ENCODE results near the gene CLRN3.

The CLRN3 gene

GRCh38 chr10:127872871-127873600 lies 19.7 kb downstream of the CLRN3 start:
- no peak for DNase-seq

- no peak for DNase-seq
Measured at GRCh38 chr10:127872011-127872761, 20.6 kb downstream of the CLRN3 start.

- DNase-seq, result no peak
Measured at GRCh38 chr10:127871631-127872010, 21.1 kb downstream of the CLRN3 start.

- DNase-seq, result no peak
Measured at GRCh38 chr10:127869329-127869728, 23.4 kb downstream of the CLRN3 start.

GRCh38 chr10:127867805-127868204 lies 24.9 kb downstream of the CLRN3 start:
- DNase-seq, result no peak

GRCh38 chr10:127866276-127867013 lies 26.3 kb downstream of the CLRN3 start:
- no peak for DNase-seq

GRCh38 chr10:127863231-127863825 lies 29.4 kb downstream of the CLRN3 start:
- no peak for DNase-seq

GRCh38 chr10:127860592-127860991 lies 32.1 kb downstream of the CLRN3 start:
- no peak for DNase-seq

GRCh38 chr10:127855976-127856375 lies 36.8 kb downstream of the CLRN3 start:
- no peak for DNase-seq

GRCh38 chr10:127855591-127855881 lies 37.2 kb downstream of the CLRN3 start:
- no peak for DNase-seq

GRCh38 chr10:127854769-127855590 lies 37.8 kb downstream of the CLRN3 start:
- no peak for DNase-seq

- DNase-seq, result no peak
Measured at GRCh38 chr10:127853868-127854768, 38.6 kb downstream of the CLRN3 start.

- no peak for DNase-seq
Measured at GRCh38 chr10:127852456-127852855, 40.3 kb downstream of the CLRN3 start.

GRCh38 chr10:127851661-127852194 lies 41.0 kb downstream of the CLRN3 start:
- no peak for DNase-seq

- DNase-seq, result no peak
Measured at GRCh38 chr10:127850944-127851343, 41.8 kb downstream of the CLRN3 start.

GRCh38 chr10:127849921-127850320 lies 42.8 kb downstream of the CLRN3 start:
- DNase-seq, result no peak

- no peak for DNase-seq
Measured at GRCh38 chr10:127849224-127849623, 43.5 kb downstream of the CLRN3 start.

- no peak for DNase-seq
Measured at GRCh38 chr10:127848226-127848625, 44.5 kb downstream of the CLRN3 start.

GRCh38 chr10:127845756-127846155 lies 47.0 kb downstream of the CLRN3 start:
- no peak for DNase-seq

GRCh38 chr10:127840884-127841283 lies 51.9 kb downstream of the CLRN3 start:
- no peak for DNase-seq

- no peak for DNase-seq
Measured at GRCh38 chr10:127836966-127837365, 55.8 kb downstream of the CLRN3 start.

Measured in T1000 (cell line).